NB4 (cell line): ENCODE measurements around the gene SNX19.

Experiments
- MAX ChIP-seq: IDR thresholded peaks from 2 replicates; pipeline ENCODE4 v1.6.1; 2011; ENCODE audit warnings: low read depth, low read length
- TF ChIP-seq, protein P1 (sequence below): IDR thresholded peaks from one replicate; pipeline ENCODE4 v1.5.1; 2012; ENCODE audit warnings: low read depth, low read length

DNA sequence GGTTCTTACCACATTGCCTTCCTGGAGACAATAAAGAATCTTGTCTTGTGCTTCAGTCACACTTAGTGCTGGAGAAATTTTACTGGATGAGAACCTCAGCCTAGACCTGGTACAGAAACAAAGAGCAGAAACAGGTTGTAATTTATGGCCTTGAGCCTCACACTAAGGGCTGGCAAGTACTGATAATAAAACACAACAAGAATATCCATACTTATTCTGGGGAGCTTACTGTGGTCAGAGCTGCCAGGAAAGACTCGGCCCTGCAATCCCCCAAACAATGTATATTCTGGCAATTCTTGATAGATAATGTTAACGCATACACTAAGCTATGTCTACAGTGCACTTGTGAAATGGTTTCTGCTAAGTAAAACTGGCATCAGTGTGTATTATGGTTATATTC lies 9.7 kb downstream of the SNX19 start:
- no peak for TF ChIP-seq MAX
- TF ChIP-seq, protein P1, sequence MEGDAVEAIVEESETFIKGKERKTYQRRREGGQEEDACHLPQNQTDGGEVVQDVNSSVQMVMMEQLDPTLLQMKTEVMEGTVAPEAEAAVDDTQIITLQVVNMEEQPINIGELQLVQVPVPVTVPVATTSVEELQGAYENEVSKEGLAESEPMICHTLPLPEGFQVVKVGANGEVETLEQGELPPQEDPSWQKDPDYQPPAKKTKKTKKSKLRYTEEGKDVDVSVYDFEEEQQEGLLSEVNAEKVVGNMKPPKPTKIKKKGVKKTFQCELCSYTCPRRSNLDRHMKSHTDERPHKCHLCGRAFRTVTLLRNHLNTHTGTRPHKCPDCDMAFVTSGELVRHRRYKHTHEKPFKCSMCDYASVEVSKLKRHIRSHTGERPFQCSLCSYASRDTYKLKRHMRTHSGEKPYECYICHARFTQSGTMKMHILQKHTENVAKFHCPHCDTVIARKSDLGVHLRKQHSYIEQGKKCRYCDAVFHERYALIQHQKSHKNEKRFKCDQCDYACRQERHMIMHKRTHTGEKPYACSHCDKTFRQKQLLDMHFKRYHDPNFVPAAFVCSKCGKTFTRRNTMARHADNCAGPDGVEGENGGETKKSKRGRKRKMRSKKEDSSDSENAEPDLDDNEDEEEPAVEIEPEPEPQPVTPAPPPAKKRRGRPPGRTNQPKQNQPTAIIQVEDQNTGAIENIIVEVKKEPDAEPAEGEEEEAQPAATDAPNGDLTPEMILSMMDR = no peak
